MCF 10A (cell line): ENCODE data around the gene GNB1. TPM values are rescaled to one million over a fixed set of nuclear protein-coding genes. Genes with fewer than 3 reads are reported as not detected.
"Not testable (repeated sequence)": the region's sequence is repeated elsewhere in the genome, so short reads cannot be mapped to it uniquely, and the experiment has no call there.

Experiments
- BruUV-seq: library from RNA; stranded (reverse); fragments of 400-500 nt; replicated peaks from 2 replicates; lab custom pipeline; 2021; lab: Mats Ljungman, UMichigan
- CTCF ChIA-PET: fragments of 300-600 bp; sonication (Branson Sonifier 250); formaldehyde crosslinking; extraction: SDS; loops from one replicate; lab custom pipeline; 2021; ENCODE audit warnings: antibody characterized with exemption, inconsistent platforms; lab: Yijun Ruan, JAX
- POLR2A ChIA-PET: fragments of 300-600, 350-650 bp; sonication (Branson Sonifier 250); formaldehyde crosslinking; extraction: SDS; loops from one replicate; lab custom pipeline; 2020; ENCODE audit warnings: antibody characterized with exemption, inconsistent platforms; lab: Yijun Ruan, JAX
- DNase-seq: peaks from one replicate; pipeline ENCODE4 v3.0.0-alpha.2; 2018; ENCODE audit not compliant: unreplicated experiment
- H3K27ac Mint-ChIP-seq: one replicate; pipeline ENCODE4 v1.8.0; 2022; ENCODE audit warnings: mild to moderate bottlenecking, low read depth, mixed read lengths; ENCODE audit not compliant: unreplicated experiment
- H3K27me3 Mint-ChIP-seq: one replicate; pipeline ENCODE4 v1.8.0; 2022; ENCODE audit warnings: mixed read lengths; ENCODE audit not compliant: insufficient read depth, unreplicated experiment
- H3K36me3 Mint-ChIP-seq: one replicate; pipeline ENCODE4 v1.8.0; 2022; ENCODE audit warnings: mild to moderate bottlenecking, moderate library complexity, mixed read lengths; ENCODE audit not compliant: insufficient read depth, unreplicated experiment
- H3K4me1 Mint-ChIP-seq: one replicate; pipeline ENCODE4 v1.8.0; 2022; ENCODE audit warnings: mixed read lengths; ENCODE audit not compliant: insufficient read depth, unreplicated experiment
- H3K4me3 Mint-ChIP-seq: one replicate; pipeline ENCODE4 v1.8.0; 2022; ENCODE audit warnings: mild to moderate bottlenecking, moderate library complexity, mixed read lengths; ENCODE audit not compliant: unreplicated experiment
- H3K9me3 Mint-ChIP-seq: one replicate; pipeline ENCODE4 v1.8.0; 2022; ENCODE audit warnings: mixed read lengths; ENCODE audit not compliant: unreplicated experiment
- intact Hi-C: fragments of 100-400 bp; cut with micrococcal nuclease; formaldehyde crosslinking; loops from 2 replicates; pipeline ENCODE4 v1.14.1; 2022
- total RNA-seq: library from RNA; stranded (reverse); gene quantifications from 2 replicates; pipeline ENCODE4 v1.2.3, GENCODE V29; 2022
- TF ChIP-seq, protein P1 (sequence below): fragments of 200-600 bp; IDR thresholded peaks from one replicate; pipeline ENCODE4 v1.8.0; 2022; ENCODE audit warnings: antibody characterized with exemption, mild to moderate bottlenecking; ENCODE audit not compliant: unreplicated experiment

GNB1 gene
- total RNA-seq, 1 experiment from 2014 or later, result 430 TPM

DNA sequence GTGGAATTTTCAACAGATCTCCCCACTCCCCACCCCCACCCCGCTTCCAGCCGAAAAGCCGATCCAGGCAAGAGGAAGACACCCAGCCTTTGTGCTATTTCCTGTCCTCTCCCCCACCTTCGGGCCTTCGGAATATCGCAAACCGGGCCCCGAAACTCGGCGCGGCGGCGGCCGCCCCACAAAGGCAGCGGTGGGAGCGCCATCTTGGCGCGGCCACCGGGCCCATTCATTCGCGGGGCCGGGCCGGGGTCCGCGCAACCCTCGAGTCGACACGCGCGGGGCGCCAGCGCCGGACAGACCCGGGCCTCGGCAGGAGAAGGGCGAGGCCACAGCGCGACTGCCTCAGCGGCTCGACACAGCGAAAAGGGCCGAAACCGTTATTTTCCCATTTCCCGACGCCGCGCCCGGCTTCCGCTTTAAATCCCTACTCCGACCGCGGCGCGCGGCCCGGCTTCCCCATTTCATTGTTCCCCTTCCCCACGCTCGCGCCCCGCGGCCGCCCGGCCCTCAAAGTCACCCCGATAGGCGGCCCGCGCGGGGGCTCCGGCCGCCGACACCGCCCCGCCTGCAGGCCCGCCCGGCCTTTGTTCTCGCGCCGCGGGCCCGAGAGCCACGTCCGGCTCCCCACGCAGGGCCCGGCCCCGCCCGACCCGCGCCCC is 911 bp downstream of the GNB1 start:
- ChIA-PET CTCF (interaction anchor here (5.5 kb wide), 1 partner anchor 17 kb away, joined by 25 read pairs; no protein-coding TSS in a partner anchor), POLR2A (interaction anchor here (0.7 to 2.7 kb wide), 6 partner anchors 12 to 424 kb away, joined by 3 to 23 read pairs (median 4); no protein-coding TSS in a partner anchor)
- TF ChIP-seq, protein P1, sequence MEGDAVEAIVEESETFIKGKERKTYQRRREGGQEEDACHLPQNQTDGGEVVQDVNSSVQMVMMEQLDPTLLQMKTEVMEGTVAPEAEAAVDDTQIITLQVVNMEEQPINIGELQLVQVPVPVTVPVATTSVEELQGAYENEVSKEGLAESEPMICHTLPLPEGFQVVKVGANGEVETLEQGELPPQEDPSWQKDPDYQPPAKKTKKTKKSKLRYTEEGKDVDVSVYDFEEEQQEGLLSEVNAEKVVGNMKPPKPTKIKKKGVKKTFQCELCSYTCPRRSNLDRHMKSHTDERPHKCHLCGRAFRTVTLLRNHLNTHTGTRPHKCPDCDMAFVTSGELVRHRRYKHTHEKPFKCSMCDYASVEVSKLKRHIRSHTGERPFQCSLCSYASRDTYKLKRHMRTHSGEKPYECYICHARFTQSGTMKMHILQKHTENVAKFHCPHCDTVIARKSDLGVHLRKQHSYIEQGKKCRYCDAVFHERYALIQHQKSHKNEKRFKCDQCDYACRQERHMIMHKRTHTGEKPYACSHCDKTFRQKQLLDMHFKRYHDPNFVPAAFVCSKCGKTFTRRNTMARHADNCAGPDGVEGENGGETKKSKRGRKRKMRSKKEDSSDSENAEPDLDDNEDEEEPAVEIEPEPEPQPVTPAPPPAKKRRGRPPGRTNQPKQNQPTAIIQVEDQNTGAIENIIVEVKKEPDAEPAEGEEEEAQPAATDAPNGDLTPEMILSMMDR, result no peak
- peaks cover 24% of the 10 kb centered on the region for H3K4me1 Mint-ChIP-seq
- peak; percentile 40 for DNase-seq
- no peaks in the 10 kb centered on the region for H3K27me3 Mint-ChIP-seq
- no peaks in the 10 kb centered on the region for H3K9me3 Mint-ChIP-seq
- peaks cover 6% of the 10 kb centered on the region for H3K36me3 Mint-ChIP-seq
- BruUV-seq, result no TSS peak
- H3K4me3 Mint-ChIP-seq, result peak overlapping the region; percentile 85
- peak overlapping the region; percentile 55 for H3K27ac Mint-ChIP-seq
- intact Hi-C loops, result loop anchor here (5.0 kb wide), 1 partner anchor 113 kb away; the partner anchor contains the start of gene NADK

DNA sequence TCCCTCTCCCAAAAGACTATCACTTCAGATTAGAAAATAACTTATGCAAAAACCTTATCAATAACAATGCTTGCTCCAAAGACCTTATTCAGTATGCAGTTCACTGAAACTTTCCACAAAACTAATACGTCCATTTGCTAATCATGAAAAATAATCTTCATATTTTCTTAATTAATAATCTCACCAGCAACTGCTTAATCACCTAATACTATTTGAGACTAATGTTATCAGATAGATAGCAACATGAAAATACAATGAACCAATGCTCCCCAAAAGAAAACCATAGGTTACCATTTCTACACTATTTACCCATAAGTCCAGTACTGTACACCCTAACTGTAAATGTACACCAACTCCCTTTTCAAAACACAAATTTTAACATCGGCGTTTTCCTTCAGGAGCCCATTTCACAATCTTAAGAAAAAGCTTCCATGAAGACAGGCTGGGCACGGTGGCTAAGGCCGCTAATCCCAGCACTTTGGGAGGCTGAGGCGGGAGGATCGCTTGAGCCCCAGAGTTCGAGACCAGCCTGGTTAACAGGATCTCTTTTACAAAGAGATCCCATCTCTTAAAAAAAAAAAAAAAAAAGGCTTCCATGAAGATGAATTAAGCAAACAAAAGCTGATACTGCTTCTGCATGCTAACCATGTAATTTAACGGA is 1.7 kb downstream of the GNB1 start:
- TSS peak; percentile 52 for BruUV-seq
- no peaks in the 10 kb centered on the region for H3K9me3 Mint-ChIP-seq
- peak overlapping the region; percentile 55 for H3K27ac Mint-ChIP-seq
- TF ChIP-seq, protein P1, result no peak
- peaks cover 17% of the 10 kb centered on the region for H3K4me1 Mint-ChIP-seq
- ChIA-PET POLR2A (interaction anchor here (0.6 to 2.7 kb wide), 14 partner anchors 12 to 423 kb away, joined by 3 to 23 read pairs (median 4); no protein-coding TSS in a partner anchor), CTCF (interaction anchor here (5.5 kb wide), 1 partner anchor 18 kb away, joined by 25 read pairs; no protein-coding TSS in a partner anchor)
- H3K27me3 Mint-ChIP-seq, result no peaks in the 10 kb centered on the region
- peak; percentile 24 for DNase-seq
- H3K36me3 Mint-ChIP-seq, result peaks cover 10% of the 10 kb centered on the region
- peak overlapping the region; percentile 85 for H3K4me3 Mint-ChIP-seq
- intact Hi-C loops, result no loop called here

DNA sequence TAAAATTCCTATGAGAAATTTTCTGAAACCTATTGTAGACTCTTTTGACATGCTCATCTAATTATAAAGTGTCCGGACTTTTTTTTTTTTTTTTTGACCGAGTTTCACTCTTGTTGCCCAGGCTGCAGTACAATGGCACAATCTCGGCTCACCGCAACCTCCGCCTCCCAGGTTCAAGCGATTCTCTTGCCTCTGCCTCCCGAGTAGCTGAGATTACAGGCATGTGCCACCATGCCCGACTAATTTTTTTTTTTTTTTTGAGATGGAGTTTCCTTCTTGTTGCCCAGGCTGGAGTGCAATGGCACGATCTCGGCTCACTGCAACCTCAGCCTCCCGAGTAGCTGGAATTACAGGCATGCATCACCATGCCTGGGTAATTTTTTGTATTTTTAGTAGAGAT is 7.0 kb downstream of the GNB1 start:
- Mint-ChIP-seq H3K36me3 (peaks cover 37% of the 10 kb centered on the region), H3K4me1 (peaks cover 25% of the 10 kb centered on the region)
- intact Hi-C loops, H3K9me3 Mint-ChIP-seq, H3K27ac Mint-ChIP-seq, DNase-seq, BruUV-seq, H3K27me3 Mint-ChIP-seq, POLR2A ChIA-PET, H3K4me3 Mint-ChIP-seq: not testable (repeated sequence)
- CTCF ChIA-PET, result interaction anchor here (0.7 to 0.9 kb wide), 2 partner anchors 21 to 22 kb away, joined by 3 read pairs; no protein-coding TSS in a partner anchor

DNA sequence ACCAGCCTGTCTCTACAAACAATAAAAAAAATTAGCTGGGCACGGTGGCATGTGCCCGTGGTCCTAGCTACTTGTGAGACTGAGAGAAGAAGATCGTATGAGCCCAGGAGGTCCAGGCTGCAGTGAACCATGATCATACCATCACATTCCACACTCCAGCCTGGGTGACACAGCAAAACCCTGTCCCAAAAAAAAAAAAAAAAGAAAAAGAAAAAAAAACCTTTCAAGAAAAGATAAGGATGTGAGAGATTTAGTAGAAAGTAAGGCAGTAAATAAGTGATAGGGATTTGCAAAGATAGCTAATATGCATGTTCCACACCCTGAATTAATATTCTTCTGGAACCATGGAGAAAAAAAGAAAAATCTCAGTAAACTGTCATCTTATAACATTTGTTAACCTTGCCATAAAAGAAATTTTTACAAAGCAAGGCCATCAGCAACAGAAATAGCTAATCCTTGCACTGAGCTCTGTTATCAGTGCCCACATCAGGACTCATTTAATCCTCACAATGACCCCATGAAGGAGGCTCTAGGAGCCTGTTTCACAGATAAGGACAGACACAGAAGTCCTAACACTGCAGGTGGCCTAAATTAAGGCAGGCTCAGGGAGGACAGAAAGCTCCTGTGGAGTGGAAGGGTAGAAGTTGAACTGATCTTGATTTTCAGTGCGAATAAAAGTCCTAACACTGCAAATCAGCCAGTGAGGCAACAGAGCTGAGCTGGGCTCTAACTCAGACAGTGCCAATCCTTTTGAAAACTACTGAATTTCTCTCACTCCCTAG is 7.6 kb downstream of the GNB1 start:
- Mint-ChIP-seq H3K36me3 (peaks cover 37% of the 10 kb centered on the region), H3K4me1 (peaks cover 28% of the 10 kb centered on the region), H3K9me3 (no peaks in the 10 kb centered on the region), H3K4me3 (no peak overlapping the region), H3K27ac (peak overlapping the region; percentile 51), H3K27me3 (no peaks in the 10 kb centered on the region)
- TF ChIP-seq, protein P1, result no peak
- ChIA-PET POLR2A (no interaction called here), CTCF (interaction anchor here (0.7 to 0.9 kb wide), 3 partner anchors 22 to 1570 kb away, joined by 3 read pairs; no protein-coding TSS in a partner anchor)
- intact Hi-C loops, result no loop called here
- no peak for DNase-seq
- BruUV-seq, result no TSS peak
